ENCODE data around the gene KRT14. TPM values are rescaled to one million over a fixed set of nuclear protein-coding genes. Genes with fewer than 3 reads are reported as not detected.

Gene KRT14
- total RNA-seq, 1 experiment from 2014 or later: not detected

DNA sequence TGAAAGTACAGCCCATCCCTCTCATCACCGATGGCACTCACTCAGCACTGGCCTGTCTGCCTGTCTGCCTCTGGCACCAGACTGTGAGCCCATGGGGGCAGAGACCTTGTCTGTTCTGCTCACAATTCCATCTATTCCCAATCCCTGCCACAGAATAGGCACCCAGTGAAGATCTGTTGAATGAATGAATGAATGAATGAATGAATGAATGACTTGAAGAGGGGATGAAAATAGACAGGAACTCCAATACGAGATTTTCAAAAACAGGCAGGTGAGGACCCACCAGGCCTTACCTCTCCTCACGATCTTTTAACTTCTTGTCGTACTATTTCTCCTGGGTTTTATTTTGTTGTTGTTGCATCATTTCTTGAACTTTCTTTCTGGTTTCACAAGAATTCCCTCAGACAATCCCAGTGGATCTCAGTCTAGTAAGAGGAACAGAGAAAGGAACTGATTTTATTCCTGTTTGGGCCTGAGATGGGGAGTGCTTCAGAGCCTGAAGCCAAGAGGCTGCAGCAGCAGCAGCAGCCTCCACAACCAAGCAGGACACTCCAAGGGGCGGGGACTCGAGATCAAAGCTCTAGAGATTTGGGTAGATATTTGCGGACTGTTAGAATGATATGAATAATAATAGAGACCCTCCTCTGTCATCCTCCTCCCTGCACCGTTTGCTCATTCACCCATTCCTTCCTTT is 32.6 kb downstream of the KRT14 start:
- peak overlapping the region; percentile 19; the same call in 1 of the 2 replicates for H3K27ac ChIP-seq (ENCODE audit: low read length)
- H3K9me3 ChIP-seq (ENCODE audit: control insufficient read depth, insufficient read depth, low read depth, low read length): no peaks in the 10 kb centered on the region
- in situ Hi-C loops (cut with HindIII; ENCODE audit: low pct_unique_long_range_greater_than_20kb, low sequenced_read_pairs) (no loop called here), intact Hi-C loops (cut with micrococcal nuclease; ENCODE audit: unreplicated experiment) (no loop called here)
- CTCF ChIA-PET: interaction anchor here (0.5 to 1.0 kb wide), 3 partner anchors 25 to 97 kb away, joined by 3 to 15 read pairs (median 3); no protein-coding TSS in a partner anchor
- no peaks in the 10 kb centered on the region for H3K27me3 ChIP-seq (ENCODE audit: control insufficient read depth, insufficient read depth, low read length)
- no TSS peak for BruUV-seq (replicated peaks)
- no peak for DNase-seq (ENCODE audit: low read depth, low spot score)
- peaks cover 12% of the 10 kb centered on the region for H3K4me1 ChIP-seq (ENCODE audit: control insufficient read depth, insufficient read depth, low read length)
- no peak for ATAC-seq
- TF ChIP-seq POLR2AphosphoS5 (IDR thresholded peaks at IDR 0.05; ENCODE audit: low read depth, low read length): no peak
- TF ChIP-seq TCF7L2 (IDR thresholded peaks at IDR 0.05; ENCODE audit: low read depth, low read length): no peak
- no peak for TF ChIP-seq CTCF (IDR thresholded peaks at IDR 0.05)
- TF ChIP-seq REST (IDR thresholded peaks at IDR 0.05; ENCODE audit: insufficient read depth in 1 of 2, low read depth in 2 of 2, low read length in 1 of 2): no peak
- TF ChIP-seq SIN3A (IDR thresholded peaks at IDR 0.05; ENCODE audit: borderline replicate concordance, insufficient read depth, low read depth, low read length): no peak
- POLR2A ChIA-PET: no interaction called here
- no peaks in the 10 kb centered on the region for H3K36me3 ChIP-seq (ENCODE audit: control insufficient read depth, insufficient read depth, low read length)
- H3K4me3 ChIP-seq (ENCODE audit: low read depth in 2 of 2, low read length in 2 of 2): no peak overlapping the region

- ATAC-seq (no peak), DNase-seq (ENCODE audit: low read depth, low spot score) (no peak)
- H3K27me3 ChIP-seq (ENCODE audit: control insufficient read depth, insufficient read depth, low read length): no peaks in the 10 kb centered on the region
- intact Hi-C loops (cut with micrococcal nuclease; ENCODE audit: unreplicated experiment): no loop called here
- ChIA-PET CTCF (interaction anchor here (0.6 to 1.0 kb wide), 2 partner anchors 26 to 95 kb away, joined by 3 to 15 read pairs; no protein-coding TSS in a partner anchor), POLR2A (no interaction called here)
- in situ Hi-C loops (cut with HindIII; ENCODE audit: low pct_unique_long_range_greater_than_20kb, low sequenced_read_pairs): no loop called here
- H3K4me3 ChIP-seq (ENCODE audit: low read depth in 2 of 2, low read length in 2 of 2): no peak overlapping the region
- H3K9me3 ChIP-seq (ENCODE audit: control insufficient read depth, insufficient read depth, low read depth, low read length): no peaks in the 10 kb centered on the region
- no peak overlapping the region for H3K27ac ChIP-seq (ENCODE audit: low read length)
- no peaks in the 10 kb centered on the region for H3K36me3 ChIP-seq (ENCODE audit: control insufficient read depth, insufficient read depth, low read length)
- no peak for TF ChIP-seq REST (IDR thresholded peaks at IDR 0.05; ENCODE audit: insufficient read depth in 1 of 2, low read depth in 2 of 2, low read length in 1 of 2)
- no peak for TF ChIP-seq POLR2AphosphoS5 (IDR thresholded peaks at IDR 0.05; ENCODE audit: low read depth, low read length)
- no peak for TF ChIP-seq CTCF (IDR thresholded peaks at IDR 0.05)
- peaks cover 21% of the 10 kb centered on the region for H3K4me1 ChIP-seq (ENCODE audit: control insufficient read depth, insufficient read depth, low read length)
- no TSS peak for BruUV-seq (replicated peaks)
These were observed 33.5 kb downstream of the KRT14 start for GRCh38 chr17:41553176-41553575.

All from Panc1 (cell line).